Measurements from ENCODE around the gene ANKRD28.

The ANKRD28 gene

GRCh38 chr3:15722877-15723623, 74.7 kb downstream of the ANKRD28 start:
- DNase-seq = no peak

GRCh38 chr3:15716178-15716577, 81.6 kb downstream of the ANKRD28 start:
- DNase-seq = no peak

GRCh38 chr3:15714448-15714847, 83.3 kb downstream of the ANKRD28 start:
- no peak for DNase-seq

GRCh38 chr3:15713364-15713763, 84.4 kb downstream of the ANKRD28 start:
- DNase-seq = no peak

GRCh38 chr3:15711281-15711680, 86.5 kb downstream of the ANKRD28 start:
- no peak for DNase-seq

GRCh38 chr3:15708882-15709677, 88.7 kb downstream of the ANKRD28 start:
- DNase-seq = no peak

GRCh38 chr3:15707779-15708178, 90.0 kb downstream of the ANKRD28 start:
- DNase-seq = no peak

GRCh38 chr3:15703346-15703745, 94.4 kb downstream of the ANKRD28 start:
- DNase-seq = no peak

- DNase-seq = no peak
Observed at GRCh38 chr3:15694628-15695027, 103.2 kb downstream of the ANKRD28 start.

GRCh38 chr3:15693355-15693754, 104.4 kb downstream of the ANKRD28 start:
- no peak for DNase-seq

GRCh38 chr3:15690748-15691147, 107.0 kb downstream of the ANKRD28 start:
- DNase-seq = no peak

- no peak for DNase-seq
Observed at GRCh38 chr3:15690230-15690629, 107.5 kb downstream of the ANKRD28 start.

GRCh38 chr3:15685927-15686326, 111.9 kb downstream of the ANKRD28 start:
- DNase-seq = no peak

GRCh38 chr3:15683253-15683652, 114.5 kb downstream of the ANKRD28 start:
- DNase-seq = no peak

- DNase-seq = peak in 1 of 14 donors; percentile 22
Observed at GRCh38 chr3:15682561-15683185, 115.1 kb downstream of the ANKRD28 start.

- DNase-seq = no peak
Observed at GRCh38 chr3:15681668-15682067, 116.1 kb downstream of the ANKRD28 start.

- DNase-seq = no peak
Observed at GRCh38 chr3:15679306-15679705, 118.5 kb downstream of the ANKRD28 start.

GRCh38 chr3:15676259-15676658, 121.5 kb downstream of the ANKRD28 start:
- DNase-seq = no peak

- no peak for DNase-seq
Observed at GRCh38 chr3:15673536-15673935, 124.2 kb downstream of the ANKRD28 start.

GRCh38 chr3:15667484-15667883, 130.3 kb downstream of the ANKRD28 start:
- DNase-seq = no peak

GRCh38 chr3:15666277-15666676, 131.5 kb downstream of the ANKRD28 start:
- DNase-seq = no peak

GRCh38 chr3:15665510-15666150, 132.1 kb downstream of the ANKRD28 start:
- DNase-seq = no peak

GRCh38 chr3:15664144-15664543, 133.6 kb downstream of the ANKRD28 start:
- DNase-seq = no peak

Measured in C1 segment of cervical spinal cord (tissue), 14 donors.